GM23248 (cell line): ENCODE data around the gene NT5M. TPM values are rescaled to one million over a fixed set of nuclear protein-coding genes. Genes with fewer than 3 reads are reported as not detected.
A peak's percentile ranks its signal among the peaks of the same experiment; 100 is the strongest.

Experiments
- DNase-seq: peaks from one replicate; pipeline ENCODE4 v3.0.0-alpha.2; 2015
- H2AFZ ChIP-seq: fragments of 200-600 bp; sonication (generic); 2 replicates; pipeline ENCODE4 v1.6.1; 2016; ENCODE audit warnings: antibody characterized with exemption
- H3F3A ChIP-seq: fragments of 200-600 bp; sonication (generic); 2 replicates; pipeline ENCODE4 v1.6.1; 2016; ENCODE audit warnings: mild to moderate bottlenecking, antibody characterized with exemption, mixed run types; ENCODE audit not compliant: insufficient read depth
- H3K27ac ChIP-seq: fragments of 200-600 bp; sonication (generic); 2 replicates; pipeline ENCODE4 v1.5.1; 2016; ENCODE audit warnings: mild to moderate bottlenecking
- H3K27me3 ChIP-seq: fragments of 200-600 bp; sonication (generic); replicated peaks from 2 replicates; pipeline ENCODE4 v1.6.1; 2016; ENCODE audit warnings: mild to moderate bottlenecking; ENCODE audit not compliant: insufficient read depth
- H3K36me3 ChIP-seq: fragments of 200-600 bp; sonication (generic); 2 replicates; pipeline ENCODE4 v1.6.1; 2016; ENCODE audit warnings: low read depth, mild to moderate bottlenecking
- H3K4me1 ChIP-seq: fragments of 200-600 bp; sonication (generic); 2 replicates; pipeline ENCODE4 v1.6.1; 2016; ENCODE audit warnings: mild to moderate bottlenecking; ENCODE audit not compliant: insufficient read depth
- H3K4me2 ChIP-seq: fragments of 200-600 bp; sonication (generic); one replicate; pipeline ENCODE4 v1.6.1; 2016; ENCODE audit warnings: mild to moderate bottlenecking; ENCODE audit not compliant: unreplicated experiment
- H3K4me3 ChIP-seq: fragments of 200-600 bp; sonication (generic); 2 replicates; pipeline ENCODE4 v1.5.1; 2016; ENCODE audit warnings: mild to moderate bottlenecking
- H3K79me2 ChIP-seq: fragments of 200-600 bp; sonication (generic); 2 replicates; pipeline ENCODE4 v1.6.1; 2016; ENCODE audit warnings: mild to moderate bottlenecking; ENCODE audit not compliant: insufficient read depth
- H3K9ac ChIP-seq: fragments of 200-600 bp; sonication (generic); 2 replicates; pipeline ENCODE4 v1.6.1; 2016; ENCODE audit warnings: mild to moderate bottlenecking
- H3K9me2 ChIP-seq: fragments of 200-600 bp; sonication (generic); 2 replicates; pipeline ENCODE4 v1.6.1; 2016; ENCODE audit warnings: mixed run types, mild to moderate bottlenecking, moderate library complexity; ENCODE audit not compliant: insufficient read depth
- H3K9me3 ChIP-seq: fragments of 200-600 bp; sonication (generic); one replicate; pipeline ENCODE4 v1.6.1; 2017; ENCODE audit warnings: low read depth
- H4K20me1 ChIP-seq: fragments of 200-600 bp; sonication (generic); 2 replicates; pipeline ENCODE4 v1.6.0; 2016; ENCODE audit not compliant: insufficient read depth
- EZH2 ChIP-seq: fragments of 200-600 bp; sonication (generic); IDR thresholded peaks from 2 replicates; pipeline ENCODE4 v1.6.1; 2018; ENCODE audit warnings: antibody characterized with exemption, mild to moderate bottlenecking; ENCODE audit not compliant: insufficient read depth, poor library complexity, severe bottlenecking
- EZH2phosphoT487 ChIP-seq: fragments of 200-600 bp; sonication (generic); IDR thresholded peaks from 2 replicates; pipeline ENCODE4 v1.6.1; 2018; ENCODE audit warnings: antibody characterized with exemption, moderate library complexity, mild to moderate bottlenecking, low read depth; ENCODE audit not compliant: insufficient read depth
- WGBS, 2 experiments: methylation state at CpG; one replicate each; pipeline ENCODE4 v1.1.6; 2015 to 2017; ENCODE audit warnings: low lambda C conversion rate in 2 of 2, low coverage in 1 of 2; ENCODE audit errors: missing lambda C conversion rate in 2 of 2; 5-methylcytosine and 5-hydroxymethylcytosine counted together
- in situ Hi-C: fragments of 300-500 bp; cut with MboI; formaldehyde crosslinking; loops from 2 replicates; pipeline ENCODE4 v1.15.0; 2020
- polyA plus RNA-seq: library from polyadenylated mRNA; unstranded; fragments of >200 nt; fragmentation: Nextera tagmentation; extraction: Ambion mirVana; gene quantifications from 2 replicates; pipeline ENCODE4 v1.2.1, GENCODE V29; 2016
- total RNA-seq: library from RNA; depleted of rRNA; stranded (reverse); fragments of >200 nt; shearing (Covaris generic); gene quantifications from 2 replicates; pipeline ENCODE4 v1.2.3, GENCODE V29; 2014

NT5M gene
- total and polyA plus RNA-seq, 2 experiments from 2014 or later: 3.3 to 5.1 TPM

- no peak for TF ChIP-seq EZH2phosphoT487
- TF ChIP-seq EZH2: no peak
- Histone ChIP-seq H3K27me3 (no peaks in the 10 kb centered on the region), H3K9ac (no peak overlapping the region), H3K4me3 (no peak overlapping the region), H3K36me3 (no peaks in the 10 kb centered on the region), H3K27ac (no peak overlapping the region), H2AFZ (no peak overlapping the region), H3K4me2 (no peak overlapping the region), H3K9me2 (no peaks in the 10 kb centered on the region), H3K9me3 (no peaks in the 10 kb centered on the region), H3K79me2 (no peaks in the 10 kb centered on the region), H4K20me1 (no peaks in the 10 kb centered on the region), H3K4me1 (no peaks in the 10 kb centered on the region), H3F3A (no peaks in the 10 kb centered on the region)
- in situ Hi-C loops: loop anchor here (10.0 kb wide), 2 partner anchors 144 to 294 kb away; partner anchors contain the start of gene RASD1
- WGBS, 2 experiments: 70 to 72% methylated on average over 19 of the region's 19 CpGs
- DNase-seq: peak; percentile 79
Observed at GRCh38 chr17:17350491-17351355, 47.5 kb downstream of the NT5M start.

GRCh38 chr17:17351356-17351891, 48.3 kb downstream of the NT5M start:
- no peaks in the 10 kb centered on the region for H3K79me2 ChIP-seq
- WGBS, 2 experiments: 65 to 68% methylated on average over 16 of the region's 16 CpGs
- DNase-seq: no peak
- no peak overlapping the region for H3K4me3 ChIP-seq
- H2AFZ ChIP-seq: no peak overlapping the region
- H3F3A ChIP-seq: no peaks in the 10 kb centered on the region
- H3K9me2 ChIP-seq: no peaks in the 10 kb centered on the region
- H3K27ac ChIP-seq: no peak overlapping the region
- H3K9ac ChIP-seq: no peak overlapping the region
- H4K20me1 ChIP-seq: no peaks in the 10 kb centered on the region
- no peak for TF ChIP-seq EZH2phosphoT487
- no peak for TF ChIP-seq EZH2
- H3K27me3 ChIP-seq: no peaks in the 10 kb centered on the region
- H3K36me3 ChIP-seq: no peaks in the 10 kb centered on the region
- H3K9me3 ChIP-seq: no peaks in the 10 kb centered on the region
- in situ Hi-C loops: loop anchor here (10.0 kb wide), 2 partner anchors 143 to 293 kb away; partner anchors contain the start of gene RASD1
- H3K4me1 ChIP-seq: no peaks in the 10 kb centered on the region
- H3K4me2 ChIP-seq: no peak overlapping the region

GRCh38 chr17:17351901-17352781, 49.0 kb downstream of the NT5M start:
- Histone ChIP-seq H2AFZ (no peak overlapping the region), H4K20me1 (no peaks in the 10 kb centered on the region), H3K4me2 (no peak overlapping the region), H3K4me1 (no peaks in the 10 kb centered on the region), H3K4me3 (no peak overlapping the region), H3K27ac (no peak overlapping the region), H3F3A (no peaks in the 10 kb centered on the region), H3K9me3 (no peaks in the 10 kb centered on the region), H3K9me2 (no peaks in the 10 kb centered on the region), H3K27me3 (no peaks in the 10 kb centered on the region), H3K9ac (no peak overlapping the region), H3K36me3 (no peaks in the 10 kb centered on the region), H3K79me2 (no peaks in the 10 kb centered on the region)
- WGBS, 2 experiments: 61 to 62% methylated on average over 35 of the region's 35 CpGs
- DNase-seq: peak; percentile 69
- in situ Hi-C loops: loop anchor here (10.0 kb wide), 2 partner anchors 143 to 293 kb away; partner anchors contain the start of gene RASD1
- TF ChIP-seq EZH2 (no peak), EZH2phosphoT487 (no peak)
